ENCODE measurements around the gene PLEKHO1. TPM values are rescaled to one million over a fixed set of nuclear protein-coding genes. Genes with fewer than 3 reads are reported as not detected.

The PLEKHO1 gene
- total RNA-seq, 2 donors from 2014 or later = 5.4 to 30.8 TPM

DNA sequence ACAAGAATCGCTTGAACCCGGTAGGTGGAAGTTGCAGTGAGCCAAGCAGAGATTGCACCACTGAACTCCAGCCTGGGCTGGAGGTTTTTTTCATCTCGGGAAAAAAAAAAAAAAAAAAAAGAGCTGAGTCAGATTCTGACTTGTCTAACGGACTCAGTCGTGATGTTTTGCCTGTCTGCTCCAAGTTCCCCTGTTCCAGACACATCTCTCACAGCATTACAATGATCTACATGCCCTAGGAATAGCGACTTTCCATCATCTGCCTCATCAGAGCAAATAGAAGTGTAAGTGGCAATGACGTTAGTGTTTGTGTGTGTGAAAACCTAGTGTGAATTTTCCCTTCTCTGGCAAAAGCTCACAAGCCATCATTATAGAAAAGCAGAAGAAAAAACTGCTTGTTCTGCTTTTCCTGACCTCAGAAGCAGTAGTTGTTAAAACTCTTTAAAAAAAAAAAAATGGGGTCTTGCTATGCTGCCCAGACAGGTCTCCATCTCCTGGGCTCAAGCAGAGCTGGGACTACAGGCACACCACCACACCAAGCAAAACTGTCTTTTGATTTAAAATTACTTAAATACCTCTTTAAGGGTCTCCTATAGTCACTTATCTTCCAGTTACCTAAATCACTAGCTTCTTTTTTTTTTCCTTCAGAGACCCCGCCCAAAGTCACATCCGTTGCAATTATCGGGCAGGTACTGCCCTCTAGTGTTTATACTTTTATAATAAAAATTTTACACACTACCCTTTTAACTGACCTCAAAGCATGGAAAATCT is 37.3 kb downstream of the PLEKHO1 start:
- Histone ChIP-seq H3K9ac (ENCODE audit: low read depth in 2 of 2, low read length in 2 of 2) (no peak overlapping the region), H3K4me3 (no peak overlapping the region), H3K27ac (no peak overlapping the region), H3K36me3 (no peaks in the 10 kb centered on the region), H3K9me3 (no peaks in the 10 kb centered on the region), H3K4me1 (no peaks in the 10 kb centered on the region), H3K27me3 (no peaks in the 10 kb centered on the region)
- no peak for DNase-seq
- TF ChIP-seq, protein P1, sequence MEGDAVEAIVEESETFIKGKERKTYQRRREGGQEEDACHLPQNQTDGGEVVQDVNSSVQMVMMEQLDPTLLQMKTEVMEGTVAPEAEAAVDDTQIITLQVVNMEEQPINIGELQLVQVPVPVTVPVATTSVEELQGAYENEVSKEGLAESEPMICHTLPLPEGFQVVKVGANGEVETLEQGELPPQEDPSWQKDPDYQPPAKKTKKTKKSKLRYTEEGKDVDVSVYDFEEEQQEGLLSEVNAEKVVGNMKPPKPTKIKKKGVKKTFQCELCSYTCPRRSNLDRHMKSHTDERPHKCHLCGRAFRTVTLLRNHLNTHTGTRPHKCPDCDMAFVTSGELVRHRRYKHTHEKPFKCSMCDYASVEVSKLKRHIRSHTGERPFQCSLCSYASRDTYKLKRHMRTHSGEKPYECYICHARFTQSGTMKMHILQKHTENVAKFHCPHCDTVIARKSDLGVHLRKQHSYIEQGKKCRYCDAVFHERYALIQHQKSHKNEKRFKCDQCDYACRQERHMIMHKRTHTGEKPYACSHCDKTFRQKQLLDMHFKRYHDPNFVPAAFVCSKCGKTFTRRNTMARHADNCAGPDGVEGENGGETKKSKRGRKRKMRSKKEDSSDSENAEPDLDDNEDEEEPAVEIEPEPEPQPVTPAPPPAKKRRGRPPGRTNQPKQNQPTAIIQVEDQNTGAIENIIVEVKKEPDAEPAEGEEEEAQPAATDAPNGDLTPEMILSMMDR (IDR thresholded peaks at IDR 0.05) = peak; percentile 30
- intact Hi-C loops (cut with DNase I) = no loop called here

DNA sequence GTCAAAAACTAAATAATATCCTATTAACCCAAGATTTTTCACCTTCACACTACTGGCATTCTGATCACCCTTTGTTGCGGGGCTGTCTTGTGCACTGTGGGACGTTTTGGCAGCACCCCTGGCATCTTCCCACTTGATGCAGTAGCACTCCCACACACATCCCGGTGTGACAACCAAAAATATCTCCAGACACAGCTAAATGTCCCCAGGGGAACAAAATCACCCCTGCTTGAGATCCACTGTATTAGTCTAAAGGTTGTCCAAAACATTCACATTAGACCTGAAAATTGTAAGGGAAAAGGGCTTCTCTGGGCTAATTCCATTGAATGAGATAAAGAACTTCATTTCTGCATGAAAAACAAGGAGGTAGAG is 37.8 kb downstream of the PLEKHO1 start:
- intact Hi-C loops (cut with DNase I) = no loop called here
- H3K27ac ChIP-seq = no peak overlapping the region
- H3K36me3 ChIP-seq = no peaks in the 10 kb centered on the region
- H3K27me3 ChIP-seq = no peaks in the 10 kb centered on the region
- no peaks in the 10 kb centered on the region for H3K9me3 ChIP-seq
- no peaks in the 10 kb centered on the region for H3K4me1 ChIP-seq
- DNase-seq = no peak
- TF ChIP-seq, protein P1 (IDR thresholded peaks at IDR 0.05) = no peak
- H3K9ac ChIP-seq (ENCODE audit: low read depth in 2 of 2, low read length in 2 of 2) = no peak overlapping the region
- no peak overlapping the region for H3K4me3 ChIP-seq

GRCh38 chr1:150192012-150192411 is 42.3 kb downstream of the PLEKHO1 start:
- no peak overlapping the region for H3K9ac ChIP-seq (ENCODE audit: low read depth in 2 of 2, low read length in 2 of 2)
- no peak overlapping the region for H3K4me3 ChIP-seq
- TF ChIP-seq, protein P1 (IDR thresholded peaks at IDR 0.05) = no peak
- no peaks in the 10 kb centered on the region for H3K36me3 ChIP-seq
- no peaks in the 10 kb centered on the region for H3K9me3 ChIP-seq
- H3K27me3 ChIP-seq = no peaks in the 10 kb centered on the region
- H3K4me1 ChIP-seq = no peaks in the 10 kb centered on the region
- no peak for DNase-seq
- intact Hi-C loops (cut with DNase I) = no loop called here
- H3K27ac ChIP-seq = no peak overlapping the region

- Histone ChIP-seq H3K27me3 (no peaks in the 10 kb centered on the region), H3K9ac (ENCODE audit: low read depth in 2 of 2, low read length in 2 of 2) (no peak overlapping the region), H3K9me3 (no peaks in the 10 kb centered on the region), H3K27ac (no peak overlapping the region), H3K4me1 (no peaks in the 10 kb centered on the region), H3K4me3 (no peak overlapping the region), H3K36me3 (no peaks in the 10 kb centered on the region)
- TF ChIP-seq, protein P1 (IDR thresholded peaks at IDR 0.05) = no peak
- no peak for DNase-seq
- intact Hi-C loops (cut with DNase I) = no loop called here
Observed at GRCh38 chr1:150194381-150195031, 44.8 kb downstream of the PLEKHO1 start.

DNA sequence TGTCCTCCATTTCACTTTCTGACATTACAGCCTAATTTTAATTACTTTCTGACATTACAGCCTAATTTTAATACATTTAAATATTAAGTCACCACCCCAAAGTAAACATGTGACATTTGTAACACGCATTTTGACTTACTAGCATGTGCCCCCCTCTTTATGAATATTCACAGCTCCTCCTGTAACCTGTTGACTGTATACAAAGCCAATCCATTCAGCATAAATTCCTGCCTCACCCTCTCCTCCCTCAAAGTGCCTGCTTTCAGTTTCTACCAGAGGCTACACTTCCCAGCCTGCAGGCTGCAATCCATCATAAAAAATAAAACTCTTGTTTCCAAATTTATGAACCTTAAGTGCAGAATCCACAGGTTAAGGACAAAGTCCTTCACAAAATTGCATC is 46.7 kb downstream of the PLEKHO1 start:
- no peaks in the 10 kb centered on the region for H3K36me3 ChIP-seq
- intact Hi-C loops (cut with DNase I) = no loop called here
- H3K27me3 ChIP-seq = no peaks in the 10 kb centered on the region
- no peak overlapping the region for H3K27ac ChIP-seq
- no peak for DNase-seq
- H3K4me3 ChIP-seq = no peak overlapping the region
- TF ChIP-seq, protein P1 (IDR thresholded peaks at IDR 0.05) = no peak
- no peaks in the 10 kb centered on the region for H3K9me3 ChIP-seq
- no peak overlapping the region for H3K9ac ChIP-seq (ENCODE audit: low read depth in 2 of 2, low read length in 2 of 2)
- H3K4me1 ChIP-seq = no peaks in the 10 kb centered on the region
